HepG2 (cell line): Measurements from ENCODE around the gene CNKSR3. TPM values are rescaled to one million over a fixed set of nuclear protein-coding genes. Genes with fewer than 3 reads are reported as not detected.

Source experiments
- ATF7-NPFF ChIP-seq: sonication (generic); formaldehyde crosslinking; IDR thresholded peaks from 2 replicates; pipeline ENCODE4 v1.8.1; 2023; ENCODE audit warnings: mild to moderate bottlenecking, low read depth, missing genetic modification reagents, moderate library complexity
- FOSL1 ChIP-seq: sonication (generic); formaldehyde crosslinking; IDR thresholded peaks from 2 replicates; pipeline ENCODE4 v1.9.0; 2021; ENCODE audit warnings: missing genetic modification reagents, borderline replicate concordance
- GZF1 ChIP-seq: sonication (generic); formaldehyde crosslinking; IDR thresholded peaks from 2 replicates; pipeline ENCODE4 v1.5.1; 2020; ENCODE audit warnings: mild to moderate bottlenecking, missing genetic modification reagents
- HDAC2 ChIP-seq: sonication (generic); formaldehyde crosslinking; IDR thresholded peaks from 2 replicates; pipeline ENCODE4 v1.4.0; 2020; ENCODE audit warnings: missing genetic modification reagents
- HOMEZ ChIP-seq: IDR thresholded peaks from 2 replicates; pipeline ENCODE4 v1.6.1; 2016; ENCODE audit warnings: low read depth
- MZF1 ChIP-seq: sonication (generic); formaldehyde crosslinking; IDR thresholded peaks from 2 replicates; pipeline ENCODE4 v1.8.1; 2023; ENCODE audit warnings: mild to moderate bottlenecking, missing genetic modification reagents, borderline replicate concordance
- NFAT5 ChIP-seq: sonication (generic); formaldehyde crosslinking; IDR thresholded peaks from 2 replicates; pipeline ENCODE4 v1.4.0; 2020; ENCODE audit warnings: missing genetic modification reagents
- NR2F1 ChIP-seq, 2 experiments: fragments of 450-650 bp in 1 of 2; formaldehyde crosslinking in 1 of 2; IDR thresholded peaks; 2 replicates each; pipeline versions ENCODE4 v1.5.0 to v1.6.1; 2016 to 2020; ENCODE audit warnings: mild to moderate bottlenecking in 1 of 2, missing compliant biosample characterization in 1 of 2, missing genetic modification reagents in 1 of 2, moderate library complexity in 1 of 2
- PATZ1 ChIP-seq: sonication (generic); formaldehyde crosslinking; IDR thresholded peaks from 2 replicates; pipeline ENCODE4 v1.4.0; 2020; ENCODE audit warnings: missing genetic modification reagents
- PHF20 ChIP-seq: sonication (generic); formaldehyde crosslinking; IDR thresholded peaks from 2 replicates; pipeline ENCODE4 v1.5.0; 2020; ENCODE audit warnings: mild to moderate bottlenecking, missing genetic modification reagents
- REPIN1 ChIP-seq: sonication (generic); formaldehyde crosslinking; IDR thresholded peaks from 2 replicates; pipeline ENCODE4 v1.8.0; 2022; ENCODE audit warnings: missing genetic modification reagents, low read depth, mild to moderate bottlenecking, borderline replicate concordance
- RORA ChIP-seq: sonication (generic); formaldehyde crosslinking; IDR thresholded peaks from 2 replicates; pipeline ENCODE4 v1.5.0; 2020; ENCODE audit warnings: mild to moderate bottlenecking, missing genetic modification reagents, moderate library complexity
- SETDB1 ChIP-seq: sonication (generic); formaldehyde crosslinking; IDR thresholded peaks from 2 replicates; pipeline ENCODE4 v1.5.1; 2020; ENCODE audit warnings: missing genetic modification reagents, mild to moderate bottlenecking, borderline replicate concordance
- ZNF275 ChIP-seq: sonication (generic); formaldehyde crosslinking; IDR thresholded peaks from 2 replicates; pipeline ENCODE4 v1.8.0; 2022; ENCODE audit warnings: missing genetic modification reagents, mild to moderate bottlenecking, inconsistent platforms, borderline replicate concordance
- ZNF382 ChIP-seq: sonication (generic); formaldehyde crosslinking; IDR thresholded peaks from 2 replicates; pipeline ENCODE4 v1.5.0; 2020; ENCODE audit warnings: missing genetic modification reagents, mild to moderate bottlenecking, borderline replicate concordance
- ZNF879 ChIP-seq: sonication (generic); formaldehyde crosslinking; IDR thresholded peaks from 2 replicates; pipeline ENCODE4 v1.8.1; 2023; ENCODE audit warnings: missing genetic modification reagents
- polyA plus RNA-seq, 8 experiments: library from polyadenylated mRNA; depleted of rRNA in 3 of 8; stranded (reverse) in 7 of 8; unstranded in 1 of 8; fragments of >200 nt; fragmentation: Illumina TruSeq in 4 of 8; extraction: Trizol in 4 of 8; gene quantifications; 2 replicates each; pipeline versions ENCODE4 v1.2.1 to v1.2.3, GENCODE V29; 2011 to 2016; ENCODE audit warnings: low read depth in 4 of 8, missing spikeins in 1 of 8, mixed read lengths in 1 of 8; ENCODE audit not compliant: insufficient read depth in 1 of 8
- total RNA-seq, 5 experiments: library from RNA; depleted of rRNA; stranded (reverse); fragments of >200 nt; fragmentation: Illumina TruSeq; extraction: Trizol; gene quantifications; 2 replicates each; pipeline ENCODE4 v1.2.3, GENCODE V29; 2016; ENCODE audit warnings: low read depth in 1 of 5

Gene CNKSR3
- total and polyA plus RNA-seq, 2 of the 13 experiments (the other 11 are each of a cell fraction or from before 2014, with no cell fraction given) = 9.2 to 38.6 TPM

DNA sequence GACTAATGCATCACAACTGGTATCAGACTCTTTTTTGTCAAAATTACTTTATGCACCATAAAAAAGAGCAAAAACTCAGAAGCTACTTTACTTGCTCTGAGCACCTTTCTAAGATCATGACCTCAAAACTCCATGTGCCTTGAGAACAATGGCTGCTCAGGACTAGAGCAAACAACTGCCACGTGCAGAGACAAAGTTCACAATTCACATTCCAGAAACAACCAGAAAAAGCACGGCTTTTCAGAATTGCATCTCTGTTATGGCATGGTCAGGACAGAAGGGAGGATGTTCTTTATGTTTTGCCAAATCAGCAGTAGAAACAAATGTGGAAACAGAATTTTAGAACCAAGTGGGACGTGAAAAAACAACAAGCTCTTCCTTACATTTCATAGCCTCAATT lies 70.5 kb downstream of the CNKSR3 start (continued):
- peak; percentile 97 for TF ChIP-seq HOMEZ (CRISPR knock-in tag)
- peak; percentile 88 to 93 for TF ChIP-seq NR2F1 (CRISPR knock-in tag; IDR thresholded peaks at IDR 0.05)
- TF ChIP-seq SETDB1 (CRISPR knock-in tag) = no peak
- peak; percentile 90 for TF ChIP-seq HDAC2 (CRISPR knock-in tag)
- TF ChIP-seq GZF1 (CRISPR knock-in tag) = peak; percentile 81; the same call in 1 of the 2 replicates
- TF ChIP-seq ZNF275 (CRISPR knock-in tag) = no peak
- 0 out of 2 replicates have a peak, but pooled peaks have one; percentile 63 for TF ChIP-seq NFAT5
- peak; percentile 87; the same call in 1 of the 2 replicates for TF ChIP-seq RORA (CRISPR knock-in tag)
- no peak for TF ChIP-seq PHF20
- no peak for TF ChIP-seq ATF7-NPFF
- TF ChIP-seq ZNF879 (CRISPR knock-in tag) = peak; percentile 67; the same call in 1 of the 2 replicates
- peak; percentile 79; the same call in 1 of the 2 replicates for TF ChIP-seq REPIN1
- peak; percentile 24; the same call in 1 of the 2 replicates for TF ChIP-seq PATZ1 (CRISPR knock-in tag)
- TF ChIP-seq FOSL1 (CRISPR knock-in tag) = no peak
- TF ChIP-seq MZF1 (CRISPR knock-in tag) = no peak
- TF ChIP-seq ZNF382 (CRISPR knock-in tag) = no peak
